GM23338 (cell line): ENCODE data around the gene ATOSA. TPM values are rescaled to one million over a fixed set of nuclear protein-coding genes. Genes with fewer than 3 reads are reported as not detected.

Source experiments
- ATAC-seq: fragments of 200-7000 bp; cut with Tn5 transposase; 3 replicates; pipeline ENCODE4 v1.9.1; 2020
- DNase-seq: peaks from one replicate; pipeline ENCODE4 v3.0.0-alpha.2; 2015; ENCODE audit warnings: low spot score
- H2AFZ ChIP-seq: fragments of 200-600 bp; sonication (generic); 2 replicates; pipeline ENCODE4 v1.8.0; 2016; ENCODE audit warnings: antibody characterized with exemption, mild to moderate bottlenecking, moderate library complexity
- H3F3A ChIP-seq: fragments of 200-600 bp; sonication (generic); replicated peaks from 2 replicates; pipeline ENCODE4 v1.8.0; 2017; ENCODE audit warnings: antibody characterized with exemption, mixed run types, low read depth
- H3K27ac ChIP-seq: fragments of 200-600 bp; sonication (generic); 2 replicates; pipeline ENCODE4 v1.6.1; 2016; ENCODE audit warnings: low read depth
- H3K27me3 ChIP-seq: fragments of 200-600 bp; sonication (generic); 2 replicates; pipeline ENCODE4 v1.8.0; 2016; ENCODE audit warnings: mild to moderate bottlenecking, mixed run types, moderate library complexity; ENCODE audit not compliant: insufficient read depth
- H3K36me3 ChIP-seq: fragments of 200-600 bp; sonication (generic); 2 replicates; pipeline ENCODE4 v1.8.0; 2016; ENCODE audit warnings: mild to moderate bottlenecking; ENCODE audit not compliant: insufficient read depth
- H3K4me1 ChIP-seq: fragments of 200-600 bp; sonication (generic); 2 replicates; pipeline ENCODE4 v1.8.0; 2016; ENCODE audit warnings: mild to moderate bottlenecking, moderate library complexity; ENCODE audit not compliant: insufficient read depth
- H3K4me2 ChIP-seq: fragments of 200-600 bp; sonication (generic); 2 replicates; pipeline ENCODE4 v1.7.1; 2017; ENCODE audit warnings: mixed run types
- H3K4me3 ChIP-seq: fragments of 200-600 bp; sonication (generic); 2 replicates; pipeline ENCODE4 v1.6.1; 2016; ENCODE audit warnings: mixed run types
- H3K79me2 ChIP-seq: fragments of 200-600 bp; sonication (generic); replicated peaks from 2 replicates; pipeline ENCODE4 v1.8.0; 2017; ENCODE audit warnings: mild to moderate bottlenecking; ENCODE audit not compliant: insufficient read depth
- H3K9me2 ChIP-seq: fragments of 200-600 bp; sonication (generic); 2 replicates; pipeline ENCODE4 v1.8.0; 2017; ENCODE audit not compliant: insufficient read depth
- H4K20me1 ChIP-seq: fragments of 200-600 bp; sonication (generic); replicated peaks from 2 replicates; pipeline ENCODE4 v1.8.0; 2017; ENCODE audit warnings: mild to moderate bottlenecking; ENCODE audit not compliant: insufficient read depth
- H3K27ac Mint-ChIP-seq: 2 replicates; pipeline ENCODE4 v1.8.0; 2020; ENCODE audit warnings: inconsistent platforms, mild to moderate bottlenecking, moderate library complexity, mixed read lengths
- H3K27me3 Mint-ChIP-seq: 3 replicates; pipeline ENCODE4 v1.8.0; 2022; ENCODE audit warnings: low read depth, mild to moderate bottlenecking, moderate library complexity, mixed read lengths, inconsistent platforms; ENCODE audit not compliant: insufficient read depth, poor library complexity
- H3K36me3 Mint-ChIP-seq: 3 replicates; pipeline ENCODE4 v1.8.0; 2021; ENCODE audit warnings: low read depth, mild to moderate bottlenecking, inconsistent platforms, moderate library complexity, mixed read lengths
- H3K4me1 Mint-ChIP-seq: 3 replicates; pipeline ENCODE4 v1.8.0; 2020; ENCODE audit warnings: mild to moderate bottlenecking, inconsistent platforms, mixed read lengths
- H3K4me3 Mint-ChIP-seq: 3 replicates; pipeline ENCODE4 v1.8.0; 2021; ENCODE audit warnings: moderate library complexity, mild to moderate bottlenecking, inconsistent platforms, mixed read lengths
- H3K9me3 Mint-ChIP-seq: 3 replicates; pipeline ENCODE4 v1.8.0; 2020; ENCODE audit warnings: moderate library complexity, mild to moderate bottlenecking, inconsistent platforms, mixed read lengths
- CREB1 ChIP-seq: fragments of 250-450 bp; sonication (Bioruptor Pico); IDR thresholded peaks from 2 replicates; pipeline ENCODE4 v1.5.0; 2020; ENCODE audit warnings: low read depth, mild to moderate bottlenecking, moderate library complexity
- EZH2 ChIP-seq: fragments of 200-600 bp; sonication (generic); IDR thresholded peaks from one replicate; pipeline ENCODE4 v1.8.0; 2017; ENCODE audit warnings: antibody characterized with exemption, mild to moderate bottlenecking, low read depth; ENCODE audit not compliant: unreplicated experiment
- EZH2phosphoT487 ChIP-seq: fragments of 200-600 bp; sonication (generic); IDR thresholded peaks from one replicate; pipeline ENCODE4 v1.8.1; 2018; ENCODE audit warnings: antibody characterized with exemption; ENCODE audit not compliant: unreplicated experiment
- JUNB ChIP-seq: IDR thresholded peaks from one replicate; pipeline ENCODE4 v1.6.1; 2016; ENCODE audit warnings: antibody characterized with exemption; ENCODE audit not compliant: unreplicated experiment
- NANOG ChIP-seq: IDR thresholded peaks from 2 replicates; pipeline ENCODE4 v1.6.1; 2016; ENCODE audit warnings: antibody characterized with exemption, borderline replicate concordance
- POLR2AphosphoS5 ChIP-seq: IDR thresholded peaks from 2 replicates; pipeline ENCODE4 v1.6.1; 2016; ENCODE audit warnings: antibody characterized with exemption, low read depth
- STAT1 ChIP-seq: IDR thresholded peaks from one replicate; pipeline ENCODE4 v1.6.1; 2016; ENCODE audit warnings: antibody characterized with exemption; ENCODE audit not compliant: unreplicated experiment
- ZNF114 ChIP-seq: fragments of 250-450 bp; sonication (Bioruptor Pico); IDR thresholded peaks from 2 replicates; pipeline ENCODE4 v1.5.0; 2020; ENCODE audit warnings: mild to moderate bottlenecking, moderate library complexity
- polyA plus RNA-seq: library from polyadenylated mRNA; unstranded; fragments of >200 nt; fragmentation: Nextera tagmentation; extraction: Ambion mirVana; gene quantifications from 2 replicates; pipeline ENCODE4 v1.2.1, GENCODE V29; 2016
- total RNA-seq: library from RNA; depleted of rRNA; stranded (reverse); fragments of >200 nt; shearing (Covaris generic); gene quantifications from 2 replicates; pipeline ENCODE4 v1.2.3, GENCODE V29; 2014
- TF ChIP-seq, protein P1 (sequence below), 2 experiments: fragments of 200-600 bp in 1 of 2; sonication (generic) in 1 of 2; conservative IDR thresholded peaks; 2 replicates each; pipeline versions ENCODE4 v1.5.1 to v1.6.1; 2016 to 2017; ENCODE audit warnings: antibody characterized with exemption in 2 of 2, low read depth in 2 of 2, mild to moderate bottlenecking in 2 of 2, moderate library complexity in 1 of 2
- TF ChIP-seq, protein P2 (sequence below): IDR thresholded peaks from 2 replicates; pipeline ENCODE4 v1.6.1; 2016; ENCODE audit warnings: antibody characterized with exemption
- TF ChIP-seq, protein P3 (sequence below): fragments of 250-450 bp; sonication (Bioruptor Pico); IDR thresholded peaks from 2 replicates; pipeline ENCODE4 v1.5.0; 2020; ENCODE audit warnings: mild to moderate bottlenecking, moderate library complexity

The ATOSA gene
- total and polyA plus RNA-seq, 2 experiments from 2014 or later: 6.2 to 14.0 TPM

DNA sequence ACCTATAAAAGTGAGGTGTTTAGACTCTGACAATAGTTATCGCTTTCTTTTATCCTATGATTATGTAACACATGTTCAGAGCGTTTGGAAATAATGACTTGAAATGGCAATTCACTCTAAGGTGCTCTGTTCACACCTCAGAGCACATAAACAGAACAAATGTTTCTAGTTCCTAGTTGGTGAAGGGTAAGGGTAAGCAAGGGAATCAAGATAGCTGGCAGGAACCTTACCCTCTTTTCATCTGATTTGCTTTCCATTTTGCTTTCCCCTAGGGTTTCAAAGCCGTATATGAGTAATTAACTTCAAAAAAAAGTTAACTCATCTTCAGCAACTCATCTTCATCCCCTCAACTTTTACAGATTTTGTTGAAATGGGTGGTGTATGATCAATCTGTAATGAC lies 2.3 kb upstream of the ATOSA start:
- Mint-ChIP-seq H3K27me3 (peaks cover 7% of the 10 kb centered on the region), H3K9me3 (no peaks in the 10 kb centered on the region), H3K4me1 (peaks cover 16% of the 10 kb centered on the region), H3K27ac (no peak overlapping the region), H3K36me3 (no peaks in the 10 kb centered on the region), H3K4me3 (no peak overlapping the region)
- Histone ChIP-seq H3K27ac (no peak overlapping the region), H3F3A (no peaks in the 10 kb centered on the region; the same call in 1 of the 2 replicates), H3K36me3 (no peaks in the 10 kb centered on the region), H3K4me3 (no peak overlapping the region), H3K27me3 (no peaks in the 10 kb centered on the region), H3K79me2 (no peaks in the 10 kb centered on the region), H2AFZ (no peak overlapping the region), H3K4me1 (peaks cover 13% of the 10 kb centered on the region), H4K20me1 (no peaks in the 10 kb centered on the region), H3K4me2 (no peak overlapping the region), H3K9me2 (no peaks in the 10 kb centered on the region)
- TF ChIP-seq NANOG (no peak), POLR2AphosphoS5 (no peak), ZNF114 (CRISPR knock-in tag) (no peak), JUNB (no peak), STAT1 (no peak), EZH2phosphoT487 (no peak), CREB1 (CRISPR knock-in tag) (no peak), EZH2 (no peak)
- TF ChIP-seq, protein P1, sequence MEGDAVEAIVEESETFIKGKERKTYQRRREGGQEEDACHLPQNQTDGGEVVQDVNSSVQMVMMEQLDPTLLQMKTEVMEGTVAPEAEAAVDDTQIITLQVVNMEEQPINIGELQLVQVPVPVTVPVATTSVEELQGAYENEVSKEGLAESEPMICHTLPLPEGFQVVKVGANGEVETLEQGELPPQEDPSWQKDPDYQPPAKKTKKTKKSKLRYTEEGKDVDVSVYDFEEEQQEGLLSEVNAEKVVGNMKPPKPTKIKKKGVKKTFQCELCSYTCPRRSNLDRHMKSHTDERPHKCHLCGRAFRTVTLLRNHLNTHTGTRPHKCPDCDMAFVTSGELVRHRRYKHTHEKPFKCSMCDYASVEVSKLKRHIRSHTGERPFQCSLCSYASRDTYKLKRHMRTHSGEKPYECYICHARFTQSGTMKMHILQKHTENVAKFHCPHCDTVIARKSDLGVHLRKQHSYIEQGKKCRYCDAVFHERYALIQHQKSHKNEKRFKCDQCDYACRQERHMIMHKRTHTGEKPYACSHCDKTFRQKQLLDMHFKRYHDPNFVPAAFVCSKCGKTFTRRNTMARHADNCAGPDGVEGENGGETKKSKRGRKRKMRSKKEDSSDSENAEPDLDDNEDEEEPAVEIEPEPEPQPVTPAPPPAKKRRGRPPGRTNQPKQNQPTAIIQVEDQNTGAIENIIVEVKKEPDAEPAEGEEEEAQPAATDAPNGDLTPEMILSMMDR (conservative IDR thresholded peaks at IDR 0.05; ENCODE audit: low read depth in 2 of 2): no peak
- TF ChIP-seq, protein P2, sequence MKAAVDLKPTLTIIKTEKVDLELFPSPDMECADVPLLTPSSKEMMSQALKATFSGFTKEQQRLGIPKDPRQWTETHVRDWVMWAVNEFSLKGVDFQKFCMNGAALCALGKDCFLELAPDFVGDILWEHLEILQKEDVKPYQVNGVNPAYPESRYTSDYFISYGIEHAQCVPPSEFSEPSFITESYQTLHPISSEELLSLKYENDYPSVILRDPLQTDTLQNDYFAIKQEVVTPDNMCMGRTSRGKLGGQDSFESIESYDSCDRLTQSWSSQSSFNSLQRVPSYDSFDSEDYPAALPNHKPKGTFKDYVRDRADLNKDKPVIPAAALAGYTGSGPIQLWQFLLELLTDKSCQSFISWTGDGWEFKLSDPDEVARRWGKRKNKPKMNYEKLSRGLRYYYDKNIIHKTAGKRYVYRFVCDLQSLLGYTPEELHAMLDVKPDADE: no peak
- TF ChIP-seq, protein P3, sequence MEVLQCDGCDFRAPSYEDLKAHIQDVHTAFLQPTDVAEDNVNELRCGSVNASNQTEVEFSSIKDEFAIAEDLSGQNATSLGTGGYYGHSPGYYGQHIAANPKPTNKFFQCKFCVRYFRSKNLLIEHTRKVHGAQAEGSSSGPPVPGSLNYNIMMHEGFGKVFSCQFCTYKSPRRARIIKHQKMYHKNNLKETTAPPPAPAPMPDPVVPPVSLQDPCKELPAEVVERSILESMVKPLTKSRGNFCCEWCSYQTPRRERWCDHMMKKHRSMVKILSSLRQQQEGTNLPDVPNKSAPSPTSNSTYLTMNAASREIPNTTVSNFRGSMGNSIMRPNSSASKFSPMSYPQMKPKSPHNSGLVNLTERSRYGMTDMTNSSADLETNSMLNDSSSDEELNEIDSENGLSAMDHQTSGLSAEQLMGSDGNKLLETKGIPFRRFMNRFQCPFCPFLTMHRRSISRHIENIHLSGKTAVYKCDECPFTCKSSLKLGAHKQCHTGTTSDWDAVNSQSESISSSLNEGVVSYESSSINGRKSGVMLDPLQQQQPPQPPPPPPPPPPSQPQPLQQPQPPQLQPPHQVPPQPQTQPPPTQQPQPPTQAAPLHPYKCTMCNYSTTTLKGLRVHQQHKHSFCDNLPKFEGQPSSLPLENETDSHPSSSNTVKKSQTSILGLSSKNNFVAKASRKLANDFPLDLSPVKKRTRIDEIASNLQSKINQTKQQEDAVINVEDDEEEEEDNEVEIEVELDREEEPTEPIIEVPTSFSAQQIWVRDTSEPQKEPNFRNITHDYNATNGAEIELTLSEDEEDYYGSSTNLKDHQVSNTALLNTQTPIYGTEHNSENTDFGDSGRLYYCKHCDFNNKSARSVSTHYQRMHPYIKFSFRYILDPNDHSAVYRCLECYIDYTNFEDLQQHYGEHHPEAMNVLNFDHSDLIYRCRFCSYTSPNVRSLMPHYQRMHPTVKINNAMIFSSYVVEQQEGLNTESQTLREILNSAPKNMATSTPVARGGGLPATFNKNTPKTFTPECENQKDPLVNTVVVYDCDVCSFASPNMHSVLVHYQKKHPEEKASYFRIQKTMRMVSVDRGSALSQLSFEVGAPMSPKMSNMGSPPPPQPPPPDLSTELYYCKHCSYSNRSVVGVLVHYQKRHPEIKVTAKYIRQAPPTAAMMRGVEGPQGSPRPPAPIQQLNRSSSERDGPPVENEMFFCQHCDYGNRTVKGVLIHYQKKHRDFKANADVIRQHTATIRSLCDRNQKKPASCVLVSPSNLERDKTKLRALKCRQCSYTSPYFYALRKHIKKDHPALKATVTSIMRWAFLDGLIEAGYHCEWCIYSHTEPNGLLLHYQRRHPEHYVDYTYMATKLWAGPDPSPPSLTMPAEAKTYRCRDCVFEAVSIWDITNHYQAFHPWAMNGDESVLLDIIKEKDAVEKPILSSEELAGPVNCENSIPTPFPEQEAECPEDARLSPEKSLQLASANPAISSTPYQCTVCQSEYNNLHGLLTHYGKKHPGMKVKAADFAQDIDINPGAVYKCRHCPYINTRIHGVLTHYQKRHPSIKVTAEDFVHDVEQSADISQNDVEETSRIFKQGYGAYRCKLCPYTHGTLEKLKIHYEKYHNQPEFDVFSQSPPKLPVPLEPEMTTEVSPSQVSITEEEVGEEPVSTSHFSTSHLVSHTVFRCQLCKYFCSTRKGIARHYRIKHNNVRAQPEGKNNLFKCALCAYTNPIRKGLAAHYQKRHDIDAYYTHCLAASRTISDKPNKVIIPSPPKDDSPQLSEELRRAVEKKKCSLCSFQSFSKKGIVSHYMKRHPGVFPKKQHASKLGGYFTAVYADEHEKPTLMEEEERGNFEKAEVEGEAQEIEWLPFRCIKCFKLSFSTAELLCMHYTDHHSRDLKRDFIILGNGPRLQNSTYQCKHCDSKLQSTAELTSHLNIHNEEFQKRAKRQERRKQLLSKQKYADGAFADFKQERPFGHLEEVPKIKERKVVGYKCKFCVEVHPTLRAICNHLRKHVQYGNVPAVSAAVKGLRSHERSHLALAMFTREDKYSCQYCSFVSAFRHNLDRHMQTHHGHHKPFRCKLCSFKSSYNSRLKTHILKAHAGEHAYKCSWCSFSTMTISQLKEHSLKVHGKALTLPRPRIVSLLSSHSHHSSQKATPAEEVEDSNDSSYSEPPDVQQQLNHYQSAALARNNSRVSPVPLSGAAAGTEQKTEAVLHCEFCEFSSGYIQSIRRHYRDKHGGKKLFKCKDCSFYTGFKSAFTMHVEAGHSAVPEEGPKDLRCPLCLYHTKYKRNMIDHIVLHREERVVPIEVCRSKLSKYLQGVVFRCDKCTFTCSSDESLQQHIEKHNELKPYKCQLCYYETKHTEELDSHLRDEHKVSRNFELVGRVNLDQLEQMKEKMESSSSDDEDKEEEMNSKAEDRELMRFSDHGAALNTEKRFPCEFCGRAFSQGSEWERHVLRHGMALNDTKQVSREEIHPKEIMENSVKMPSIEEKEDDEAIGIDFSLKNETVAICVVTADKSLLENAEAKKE: no peak
- DNase-seq (no peak), ATAC-seq (no peak)
